Natural killer cell (primary cell): Measurements from ENCODE around the gene OXLD1. TPM values are rescaled to one million over a fixed set of nuclear protein-coding genes. Genes with fewer than 3 reads are reported as not detected.

ENCODE experiments used
- ATAC-seq, 3 donors: fragments of 150-1000 bp in 2 of 3; fragments of 200-7000 bp in 1 of 3; cut with Tn5 transposase; 1 replicate in 1 of 3; 2 replicates in 2 of 3; pipeline ENCODE4 v1.10.0; 2021; ENCODE audit warnings: mild to moderate bottlenecking in 2 of 3, moderate library complexity in 2 of 3
- DNase-seq, 2 donors: peaks; one replicate each; pipeline versions ENCODE4 v3.0.0 to v3.0.0-alpha.2; 2013 to 2021; ENCODE audit warnings: mixed read lengths in 1 of 2
- H3K27ac ChIP-seq: one replicate; pipeline ENCODE4 v1.5.1; 2013; ENCODE audit warnings: mild to moderate bottlenecking, low read length
- H3K27me3 ChIP-seq: one replicate; pipeline ENCODE4 v1.6.1; 2013; ENCODE audit warnings: low read length; ENCODE audit not compliant: control insufficient read depth, insufficient read depth
- H3K36me3 ChIP-seq: one replicate; pipeline ENCODE4 v1.6.1; 2013; ENCODE audit warnings: low read length; ENCODE audit not compliant: control insufficient read depth, insufficient read depth
- H3K4me1 ChIP-seq: one replicate; pipeline ENCODE4 v1.6.1; 2013; ENCODE audit warnings: low read length; ENCODE audit not compliant: control insufficient read depth, insufficient read depth
- H3K4me3 ChIP-seq: one replicate; pipeline ENCODE4 v1.5.1; 2013; ENCODE audit warnings: low read length
- H3K9me3 ChIP-seq: one replicate; pipeline ENCODE4 v1.6.1; 2013; ENCODE audit warnings: low read length; ENCODE audit not compliant: control insufficient read depth, insufficient read depth
- H3K27ac Mint-ChIP-seq, 2 donors: one replicate each; pipeline ENCODE4 v1.8.0; 2022; ENCODE audit warnings: mild to moderate bottlenecking in 2 of 2, mixed read lengths in 2 of 2, moderate library complexity in 1 of 2
- H3K27me3 Mint-ChIP-seq, 2 donors: one replicate each; pipeline ENCODE4 v1.8.0; 2022; ENCODE audit warnings: low read depth in 2 of 2, mixed read lengths in 2 of 2
- H3K36me3 Mint-ChIP-seq: one replicate; pipeline ENCODE4 v1.8.0; 2022; ENCODE audit warnings: mixed read lengths
- H3K4me1 Mint-ChIP-seq, 2 donors: one replicate each; pipeline ENCODE4 v1.8.0; 2022; ENCODE audit warnings: mixed read lengths in 2 of 2
- H3K4me3 Mint-ChIP-seq: one replicate; pipeline ENCODE4 v1.8.0; 2022; ENCODE audit warnings: mild to moderate bottlenecking, moderate library complexity, mixed read lengths
- H3K9me3 Mint-ChIP-seq, 2 donors: one replicate each; pipeline ENCODE4 v1.8.0; 2022; ENCODE audit warnings: mixed read lengths in 2 of 2
- CTCF ChIP-seq: fragments of 200-600 bp; IDR thresholded peaks from one replicate; pipeline ENCODE4 v1.8.0; 2022; ENCODE audit warnings: antibody characterized with exemption
- WGBS: methylation state at CpG from one replicate; pipeline ENCODE4 v1.1.7; 2013; ENCODE audit warnings: missing lambda C conversion rate; ENCODE audit not compliant: insufficient coverage; 5-methylcytosine and 5-hydroxymethylcytosine counted together
- intact Hi-C: fragments of 100-400 bp; cut with micrococcal nuclease; formaldehyde crosslinking; loops from one replicate; pipeline ENCODE4 v1.14.2; 2022
- total RNA-seq, 4 donors: library from RNA; stranded (reverse); fragments of 120-200 nt in 1 of 4; gene quantifications; one replicate each; pipeline versions ENCODE4 v1.2.3 to v1.2.4, GENCODE V29; 2013 to 2022

The OXLD1 gene
- total RNA-seq, 3 donors from 2014 or later (not counting 1 experiment from before 2014, with no cell fraction given): 29.9 to 35.0 (median 32.4) TPM

- H3K9me3 Mint-ChIP-seq: no peaks in the 10 kb centered on the region
- Histone ChIP-seq H3K36me3 (peaks cover 2% of the 10 kb centered on the region), H3K9me3 (no peaks in the 10 kb centered on the region), H3K27me3 (no peaks in the 10 kb centered on the region), H3K27ac (no peak overlapping the region), H3K4me1 (peaks cover 20% of the 10 kb centered on the region), H3K4me3 (no peak overlapping the region)
- no peaks in the 10 kb centered on the region for H3K36me3 Mint-ChIP-seq
- no peak overlapping the region for H3K4me3 Mint-ChIP-seq
- DNase-seq (no peak), ATAC-seq (no peak)
- intact Hi-C loops: no loop called here
- WGBS: 96% methylated on average over 9 of the region's 9 CpGs
- H3K4me1 Mint-ChIP-seq: peaks cover 0 to under 1% of the 10 kb centered on the region in 2 donors
- TF ChIP-seq CTCF: no peak
- no peak overlapping the region for H3K27ac Mint-ChIP-seq
- H3K27me3 Mint-ChIP-seq: no peaks in the 10 kb centered on the region
Measured at GRCh38 chr17:81660441-81660840, 6.0 kb downstream of the OXLD1 start.

- no peaks in the 10 kb centered on the region for H3K27me3 Mint-ChIP-seq
- WGBS: 76% methylated on average over 5 of the region's 5 CpGs
- ATAC-seq (no peak), DNase-seq (no peak)
- no peaks in the 10 kb centered on the region for H3K9me3 ChIP-seq
- H3K27ac ChIP-seq: no peak overlapping the region
- no peak for TF ChIP-seq CTCF
- no peak overlapping the region for H3K27ac Mint-ChIP-seq
- intact Hi-C loops: no loop called here
- H3K4me1 ChIP-seq: peaks cover 13% of the 10 kb centered on the region
- no peak overlapping the region for H3K4me3 ChIP-seq
- no peaks in the 10 kb centered on the region for H3K27me3 ChIP-seq
- H3K4me1 Mint-ChIP-seq: peaks cover 0 to 3% of the 10 kb centered on the region in 2 donors
- no peaks in the 10 kb centered on the region for H3K36me3 Mint-ChIP-seq
- H3K36me3 ChIP-seq: peaks cover under 1% of the 10 kb centered on the region
- H3K9me3 Mint-ChIP-seq: no peaks in the 10 kb centered on the region
- no peak overlapping the region for H3K4me3 Mint-ChIP-seq
Measured at GRCh38 chr17:81659038-81659437, 7.4 kb downstream of the OXLD1 start.

- H3K9me3 ChIP-seq: no peaks in the 10 kb centered on the region
- no peak overlapping the region for H3K27ac ChIP-seq
- H3K4me3 ChIP-seq: no peak overlapping the region
- H3K27me3 ChIP-seq: no peaks in the 10 kb centered on the region
- DNase-seq (no peak), ATAC-seq (no peak)
- Mint-ChIP-seq H3K9me3 (no peaks in the 10 kb centered on the region), H3K36me3 (no peaks in the 10 kb centered on the region), H3K27me3 (no peaks in the 10 kb centered on the region), H3K4me3 (no peak overlapping the region), H3K27ac (no peak overlapping the region), H3K4me1 (peaks cover 11 to 17% of the 10 kb centered on the region in 2 donors)
- intact Hi-C loops: no loop called here
- H3K4me1 ChIP-seq: peaks cover 17% of the 10 kb centered on the region
- TF ChIP-seq CTCF: no peak
- WGBS: 55% methylated on average over 4 of the region's 4 CpGs
- no peaks in the 10 kb centered on the region for H3K36me3 ChIP-seq
Measured at GRCh38 chr17:81656835-81657234, 9.6 kb downstream of the OXLD1 start.

- no peaks in the 10 kb centered on the region for H3K27me3 Mint-ChIP-seq
- ATAC-seq (no peak), DNase-seq (no peak)
- H3K36me3 ChIP-seq: no peaks in the 10 kb centered on the region
- no peaks in the 10 kb centered on the region for H3K27me3 ChIP-seq
- no peaks in the 10 kb centered on the region for H3K9me3 ChIP-seq
- H3K27ac ChIP-seq: no peak within 1 kb of the TSS
- H3K4me1 ChIP-seq: peaks cover 17% of the 10 kb centered on the region
- no peaks in the 10 kb centered on the region for H3K36me3 Mint-ChIP-seq
- H3K4me3 Mint-ChIP-seq: no peak within 1 kb of the TSS
- peaks cover 14 to 20% of the 10 kb centered on the region in 2 donors for H3K4me1 Mint-ChIP-seq
- intact Hi-C loops: no loop called here
- no peaks in the 10 kb centered on the region for H3K9me3 Mint-ChIP-seq
- 85% methylated on average over 15 of the region's 15 CpGs for WGBS
- no peak for TF ChIP-seq CTCF
- no peak within 1 kb of the TSS for H3K4me3 ChIP-seq
- no peak within 1 kb of the TSS for H3K27ac Mint-ChIP-seq
Measured at GRCh38 chr17:81656118-81656743, 10.2 kb downstream of the OXLD1 start, which contains the start of gene PDE6G. Gene PDE6G, minus strand, starts transcription at chr17:81656542. Its CDS starts 3,237 bp downstream, at chr17:81653305.
